HEK293T (cell line): ENCODE data around the gene EGFLAM.

Source experiments
- ARNT ChIP-seq: fragments of 450-650 bp; IDR thresholded peaks from 2 replicates; pipeline ENCODE4 v1.6.1; 2017; ENCODE audit warnings: mild to moderate bottlenecking
- BHLHE40 ChIP-seq: fragments of 450-650 bp; IDR thresholded peaks from 2 replicates; pipeline ENCODE4 v1.6.1; 2016; ENCODE audit warnings: mild to moderate bottlenecking, moderate library complexity, borderline replicate concordance
- ELF4 ChIP-seq: fragments of 450-650 bp; IDR thresholded peaks from 2 replicates; pipeline ENCODE4 v1.6.1; 2017; ENCODE audit warnings: antibody characterized with exemption
- FOXM1 ChIP-seq: fragments of 450-650 bp; IDR thresholded peaks from 2 replicates; pipeline ENCODE4 v1.6.1; 2017; ENCODE audit warnings: mild to moderate bottlenecking, borderline replicate concordance
- NFRKB ChIP-seq: fragments of 450-650 bp; IDR thresholded peaks from 2 replicates; pipeline ENCODE4 v1.6.1; 2016; ENCODE audit warnings: mild to moderate bottlenecking, moderate library complexity
- SP1 ChIP-seq: fragments of 450-650 bp; IDR thresholded peaks from 2 replicates; pipeline ENCODE4 v1.6.1; 2017
- ZNF384 ChIP-seq: fragments of 450-650 bp; IDR thresholded peaks from 2 replicates; pipeline ENCODE4 v1.6.1; 2016

- TF ChIP-seq ARNT (no peak), NFRKB (no peak), BHLHE40 (no peak), FOXM1 (no peak), SP1 (no peak), ZNF384 (no peak), ELF4 (no peak)
Measured at GRCh38 chr5:38471709-38472108, 213.3 kb downstream of the EGFLAM start.
